IPS DF 19.7 (cell line): ENCODE measurements around the gene XAF1.
"Not testable (repeated sequence)": the region's sequence is repeated elsewhere in the genome, so short reads cannot be mapped to it uniquely, and the experiment has no call there.

Experiments
- DNase-seq: peaks from one replicate; pipeline ENCODE4 v3.0.0-alpha.2; 2013; ENCODE audit warnings: low read depth, low spot score

XAF1 gene, protein sequence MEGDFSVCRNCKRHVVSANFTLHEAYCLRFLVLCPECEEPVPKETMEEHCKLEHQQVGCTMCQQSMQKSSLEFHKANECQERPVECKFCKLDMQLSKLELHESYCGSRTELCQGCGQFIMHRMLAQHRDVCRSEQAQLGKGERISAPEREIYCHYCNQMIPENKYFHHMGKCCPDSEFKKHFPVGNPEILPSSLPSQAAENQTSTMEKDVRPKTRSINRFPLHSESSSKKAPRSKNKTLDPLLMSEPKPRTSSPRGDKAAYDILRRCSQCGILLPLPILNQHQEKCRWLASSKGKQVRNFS

DNA sequence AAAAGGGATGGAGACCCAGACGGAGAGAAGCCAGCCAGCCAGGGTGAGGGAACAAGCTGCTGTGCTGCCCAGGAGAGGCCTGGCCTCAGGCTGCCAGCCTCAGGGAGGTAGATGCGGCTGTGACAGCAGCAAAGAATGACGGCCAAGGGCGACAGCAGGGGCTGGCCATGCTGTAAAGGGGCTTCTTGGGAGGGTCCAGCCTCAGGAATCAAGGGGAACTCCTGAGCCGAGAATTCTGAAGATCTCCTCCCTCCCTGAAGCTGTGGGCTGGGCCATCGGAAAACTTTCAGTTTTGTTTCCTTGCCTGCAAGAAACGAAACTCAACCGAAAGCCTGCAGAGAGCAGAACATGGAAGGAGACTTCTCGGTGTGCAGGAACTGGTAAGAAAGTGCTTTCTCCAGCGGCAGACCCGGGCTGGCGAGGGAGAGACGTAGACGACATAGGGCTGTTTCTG lies at the start of gene XAF1:
Gene XAF1, plus strand, starts transcription at position 316 of the 454 bp plus-strand sequence. Its CDS starts 33 bp downstream, at position 349.
- no peak for DNase-seq

DNA sequence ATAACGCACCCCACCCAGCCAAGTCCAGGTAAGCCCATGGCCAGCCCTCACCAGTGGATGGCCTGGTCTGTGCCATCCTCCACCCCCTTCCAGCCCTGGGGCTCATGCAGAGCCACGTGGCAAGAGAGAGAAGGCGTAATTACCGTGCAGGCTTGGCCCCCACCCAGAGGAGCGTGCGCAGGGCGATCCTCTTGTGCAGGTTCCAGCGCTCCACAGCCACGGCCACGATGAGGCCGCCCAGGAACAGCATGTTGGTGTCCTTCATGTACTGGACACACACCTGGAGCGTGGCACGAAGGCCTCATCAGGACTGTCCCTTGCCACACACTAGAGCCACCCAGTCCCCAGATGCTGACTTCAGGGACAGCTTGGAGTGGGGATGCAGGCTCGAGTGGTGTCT lies 49.3 kb upstream of the XAF1 start:
- no peak for DNase-seq

DNA sequence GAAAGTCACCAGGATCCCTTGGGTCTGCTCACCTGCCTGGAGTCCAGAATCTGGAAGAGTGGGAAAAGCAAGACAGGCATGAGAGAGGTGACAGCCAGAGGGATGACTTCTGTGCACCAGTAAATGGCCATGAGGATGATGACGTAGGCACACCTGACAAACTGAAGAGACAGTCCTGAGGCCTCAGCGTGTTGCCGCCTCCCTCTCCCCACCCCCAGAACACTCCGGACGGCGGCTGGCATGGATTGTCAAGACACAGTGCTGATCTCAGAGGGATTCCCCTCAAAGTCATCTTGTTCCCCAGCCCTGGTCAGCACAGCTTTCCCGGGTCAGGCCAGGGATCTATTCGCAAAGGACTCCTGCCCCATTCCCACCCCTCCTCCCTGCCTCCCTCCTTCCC lies 48.9 kb upstream of the XAF1 start:
- no peak for DNase-seq

DNA sequence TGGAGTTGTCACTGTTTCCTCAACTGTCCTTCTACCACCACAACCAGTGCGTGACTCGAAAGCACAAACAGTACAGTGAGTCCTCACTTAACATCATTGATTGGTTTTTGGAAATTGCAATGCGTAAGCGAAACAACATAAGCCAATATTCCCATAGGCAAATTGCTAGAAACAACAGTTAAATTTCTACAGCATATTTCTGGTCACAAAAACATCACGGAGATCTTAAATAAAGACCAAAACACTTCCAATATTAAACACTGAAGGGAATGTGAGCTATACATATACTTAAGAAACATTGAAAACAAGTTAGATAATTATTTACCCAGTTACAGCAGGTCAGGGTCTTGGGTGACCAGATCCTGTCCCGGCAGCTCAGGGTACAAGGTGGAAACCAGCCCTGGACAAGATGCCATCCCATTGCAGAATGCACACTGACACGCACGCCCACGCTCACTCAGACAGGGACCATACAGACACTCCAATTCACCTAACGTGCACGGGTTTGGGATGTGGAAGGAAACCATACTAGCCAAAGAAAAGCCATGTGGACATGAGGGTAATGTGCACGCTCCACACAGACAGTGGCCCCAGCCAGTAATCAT lies 47.4 kb upstream of the XAF1 start:
- no peak for DNase-seq

DNA sequence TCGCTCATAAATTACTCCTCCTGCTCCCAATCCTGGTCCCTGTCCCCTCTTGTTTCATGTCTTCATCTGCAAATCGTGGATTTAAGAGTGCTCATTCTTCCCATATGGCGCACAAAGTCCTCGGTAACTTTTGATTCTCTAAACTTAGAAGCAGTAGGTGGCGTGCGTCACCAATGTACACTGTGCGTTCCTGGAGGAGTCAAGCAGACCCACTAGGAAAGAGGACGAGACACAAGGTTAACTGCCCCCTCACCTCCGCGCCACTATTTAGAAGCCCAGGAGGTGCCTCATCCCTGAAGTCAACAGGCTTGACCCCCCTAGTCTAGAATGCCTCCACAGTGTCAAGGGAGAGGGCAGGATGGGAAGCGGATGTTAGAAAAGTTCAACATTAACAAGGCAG lies 45.5 kb upstream of the XAF1 start:
- DNase-seq, result no peak

DNA sequence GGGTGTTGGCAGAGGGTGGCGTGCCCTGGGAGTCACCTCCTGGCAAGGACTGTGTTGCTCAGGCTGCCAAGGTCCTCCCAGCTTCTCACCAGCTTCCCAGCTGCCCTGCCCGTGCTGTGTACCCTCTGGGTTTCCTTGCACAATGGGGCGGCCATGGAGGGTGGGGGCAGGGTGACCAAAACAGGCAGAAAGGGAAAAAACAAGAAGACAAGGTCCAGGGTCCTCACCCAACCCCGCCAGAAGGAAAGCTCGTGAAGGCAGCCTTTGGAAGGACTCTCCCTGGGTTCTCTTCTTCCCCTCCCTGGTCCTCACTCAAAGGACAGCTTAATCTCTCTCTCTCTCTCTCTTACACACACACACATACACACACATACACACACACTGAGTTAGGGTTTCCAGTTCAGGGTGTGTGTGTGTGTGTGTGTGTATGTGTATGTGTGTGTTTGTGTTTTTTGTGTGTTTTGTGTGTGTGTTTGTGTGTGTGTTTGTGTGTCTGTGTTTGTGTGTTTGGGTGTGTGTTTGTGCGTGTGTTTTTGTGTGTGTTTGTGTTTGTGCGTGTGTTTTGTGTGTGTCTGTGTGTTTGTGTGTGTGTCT lies 44.7 kb upstream of the XAF1 start:
- no peak for DNase-seq

DNA sequence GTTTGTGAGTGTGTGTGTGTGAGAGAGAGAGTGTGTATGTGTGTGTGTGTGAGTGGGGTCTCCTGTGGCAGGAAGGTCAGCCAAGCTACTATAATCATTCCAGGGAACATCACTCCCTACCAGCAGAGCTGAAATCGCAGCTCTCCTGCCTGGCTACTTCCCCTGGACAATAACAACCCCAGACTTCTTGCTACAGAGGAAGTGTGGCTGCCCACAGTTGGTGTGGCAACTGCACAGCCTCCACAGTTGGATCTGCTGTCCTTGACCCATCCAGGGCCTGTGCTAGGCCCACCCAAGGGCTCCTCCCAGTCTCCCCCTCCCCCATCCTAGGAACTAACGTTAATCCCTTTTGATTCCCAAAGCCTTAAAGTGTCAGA lies 44.2 kb upstream of the XAF1 start:
- no peak for DNase-seq

DNA sequence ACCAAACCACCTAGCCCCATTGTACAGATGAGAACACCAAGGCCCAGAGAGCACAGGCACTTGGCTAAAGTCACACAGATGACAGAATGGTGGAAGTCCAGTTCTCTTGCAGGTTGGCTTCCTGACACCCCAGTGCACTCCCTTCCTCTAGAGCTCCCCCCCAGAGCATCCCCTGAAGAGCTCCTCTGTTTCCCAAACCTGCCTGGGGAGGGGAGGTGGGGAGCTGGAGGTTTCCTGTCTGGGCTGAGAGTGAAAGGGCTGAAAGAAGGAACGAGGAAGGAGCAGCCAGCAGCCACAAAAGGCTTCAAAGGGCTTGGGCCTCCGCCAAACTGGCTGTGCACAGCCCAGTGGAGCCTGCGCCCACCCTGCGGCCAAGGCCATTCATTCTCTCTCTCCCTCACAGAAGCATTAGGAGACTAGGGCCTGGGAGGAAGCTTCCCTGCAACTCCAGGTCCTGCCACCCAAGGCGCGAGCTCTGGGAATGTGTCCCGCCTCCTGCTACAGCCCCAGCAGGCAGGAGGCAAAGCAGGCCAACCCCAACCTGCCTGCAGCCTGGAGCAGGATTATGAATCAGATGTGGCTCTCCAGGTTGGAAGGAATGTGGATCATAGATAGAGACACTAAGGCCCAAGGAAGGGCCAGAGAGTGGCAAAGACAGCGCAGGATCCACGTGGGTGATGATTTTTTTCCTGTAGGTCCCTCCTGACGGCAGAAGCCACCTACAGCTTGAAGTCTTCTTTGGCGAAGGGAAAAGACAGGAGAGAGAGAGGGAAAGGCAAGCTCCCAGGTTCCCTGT lies 43.6 kb upstream of the XAF1 start:
- DNase-seq, result no peak

DNA sequence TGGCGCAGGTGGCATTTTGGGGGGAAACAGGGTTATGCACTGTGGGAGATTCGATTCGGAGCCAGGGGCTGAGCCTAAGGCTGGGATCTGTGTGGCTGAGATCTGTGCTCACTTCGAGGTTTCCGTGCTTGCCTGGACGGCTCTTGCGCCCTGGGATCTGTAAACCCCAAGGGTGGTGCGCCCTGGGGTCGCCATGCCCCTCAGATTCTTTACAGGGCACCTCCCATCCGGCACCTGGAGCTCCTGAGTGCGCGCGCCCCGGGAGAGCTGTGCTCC lies 43.1 kb upstream of the XAF1 start:
- DNase-seq, result no peak

DNA sequence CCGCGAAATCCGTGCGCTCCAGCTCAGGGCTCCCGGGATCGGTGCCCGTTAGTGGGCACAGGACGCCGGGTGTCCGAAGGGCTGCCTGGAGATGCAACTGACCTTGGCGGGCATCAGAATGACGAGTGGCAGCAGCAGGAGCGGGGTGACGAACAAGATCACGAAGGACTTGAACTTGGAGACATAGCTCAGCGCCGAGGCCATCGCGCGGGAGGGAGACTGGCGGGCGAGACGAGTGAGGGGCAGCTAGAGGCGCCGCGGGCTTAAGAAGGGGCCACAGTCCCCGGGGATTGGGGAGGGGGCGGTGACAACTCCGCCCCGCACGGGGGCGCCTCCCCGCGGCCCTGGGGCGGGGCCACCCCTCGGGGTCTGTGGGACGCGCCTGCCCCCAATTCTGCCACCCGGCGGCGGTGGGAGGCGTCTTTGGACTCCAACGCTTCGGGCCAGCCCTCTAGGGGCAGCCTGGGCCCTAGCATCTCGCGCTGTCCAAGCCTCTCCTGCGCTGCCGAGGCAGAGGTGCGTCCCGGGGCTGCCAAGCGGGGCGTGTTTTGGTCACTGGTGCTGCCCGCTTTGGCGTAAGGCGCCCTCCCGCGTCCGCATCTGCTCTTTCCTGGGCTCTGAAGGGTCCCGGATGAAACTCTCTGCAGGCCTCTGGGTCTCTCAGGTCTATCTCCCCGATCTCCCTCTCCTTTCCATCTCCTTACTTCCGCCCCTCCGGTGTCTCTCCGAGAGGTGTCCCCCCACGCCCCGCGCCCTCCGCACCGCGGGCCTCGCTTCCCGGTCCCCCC lies 42.5 kb upstream of the XAF1 start, which contains the start of gene SLC13A5:
Gene SLC13A5, minus strand, starts transcription at position 240 of the 788 bp plus-strand sequence. Its CDS starts 36 bp downstream, at position 204.
- peak; percentile 28 for DNase-seq

DNA sequence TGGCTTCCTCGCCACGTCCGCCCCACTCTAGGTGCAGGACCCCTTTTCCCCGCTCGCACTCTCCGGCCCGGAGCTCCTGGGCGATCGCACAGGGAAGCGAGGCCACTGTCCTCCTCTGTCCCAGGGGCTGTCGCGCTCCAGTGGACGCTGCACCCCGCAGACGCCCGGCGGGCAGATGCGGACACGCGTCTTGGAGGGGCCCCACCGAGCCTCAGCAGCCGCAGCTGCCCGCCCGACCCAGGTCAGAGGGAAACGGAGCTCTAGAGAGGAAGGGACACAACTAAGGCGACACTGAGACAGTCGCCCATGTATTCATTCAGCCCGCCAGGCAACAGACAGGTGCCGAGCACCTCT lies 42.0 kb upstream of the XAF1 start:
- no peak for DNase-seq

DNA sequence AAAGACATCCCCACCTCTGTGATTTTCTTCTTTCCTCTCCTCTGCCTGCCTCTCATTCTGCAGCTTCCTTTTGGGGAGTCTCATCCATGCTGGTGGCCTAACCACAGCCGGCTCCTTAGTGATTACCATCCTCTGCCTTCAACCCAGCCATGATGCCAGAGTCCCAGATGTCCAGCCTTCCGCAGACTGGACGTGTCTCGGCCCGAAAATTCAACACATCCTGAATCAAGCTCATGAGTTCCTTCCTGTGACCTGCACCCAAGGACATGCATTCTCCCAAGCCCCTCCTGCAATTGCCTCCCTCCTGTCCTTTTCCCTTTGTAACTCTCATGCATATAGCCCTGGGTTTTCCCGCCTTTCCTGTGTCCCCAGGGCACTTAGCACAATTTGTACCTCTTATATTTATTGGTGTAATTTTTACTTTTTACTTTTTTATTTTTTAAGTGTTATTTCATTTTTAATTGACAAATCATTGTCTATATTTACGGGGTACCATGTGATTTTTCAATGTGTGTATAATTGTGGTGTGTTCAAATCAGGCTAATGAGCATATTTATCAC lies 41.5 kb upstream of the XAF1 start:
- DNase-seq, result no peak

DNA sequence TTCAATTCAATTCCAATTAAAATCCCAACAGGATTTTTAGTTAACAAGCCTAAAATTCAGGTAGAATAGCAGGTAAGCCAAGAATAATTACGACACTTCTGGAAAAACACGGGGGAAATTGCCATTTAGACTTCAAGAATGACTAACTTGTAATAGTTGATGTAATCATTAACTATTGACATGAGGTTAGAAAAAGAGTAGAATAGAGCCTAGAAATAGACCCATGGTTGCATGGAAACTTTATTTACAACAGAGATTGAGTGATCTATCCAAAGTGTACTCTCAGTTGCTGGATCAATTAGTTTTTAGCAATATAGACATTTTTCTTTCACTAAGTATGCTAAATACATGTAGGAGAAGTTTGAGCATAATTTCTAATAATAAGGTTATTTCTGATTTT lies 39.1 kb upstream of the XAF1 start:
- DNase-seq, result no peak

DNA sequence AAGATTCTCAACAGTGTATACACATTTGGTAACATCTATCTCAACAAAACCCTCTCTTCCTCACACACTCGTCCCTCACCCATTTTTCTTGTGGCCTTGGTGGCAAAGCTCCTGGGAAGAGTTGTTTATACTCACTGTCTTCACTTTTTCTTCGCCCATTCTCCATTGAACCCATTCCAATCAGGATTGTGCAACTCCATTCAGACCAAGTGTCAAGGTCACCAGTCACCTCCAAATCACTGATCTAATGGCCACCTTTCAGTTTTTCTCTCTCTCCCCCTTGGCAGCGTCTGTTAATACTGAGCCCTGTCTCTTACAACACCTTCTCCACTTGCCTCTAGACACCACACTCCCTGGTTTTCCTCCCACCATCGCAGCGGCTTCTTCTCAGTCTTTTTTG lies 34.1 kb upstream of the XAF1 start:
- DNase-seq, result no peak

DNA sequence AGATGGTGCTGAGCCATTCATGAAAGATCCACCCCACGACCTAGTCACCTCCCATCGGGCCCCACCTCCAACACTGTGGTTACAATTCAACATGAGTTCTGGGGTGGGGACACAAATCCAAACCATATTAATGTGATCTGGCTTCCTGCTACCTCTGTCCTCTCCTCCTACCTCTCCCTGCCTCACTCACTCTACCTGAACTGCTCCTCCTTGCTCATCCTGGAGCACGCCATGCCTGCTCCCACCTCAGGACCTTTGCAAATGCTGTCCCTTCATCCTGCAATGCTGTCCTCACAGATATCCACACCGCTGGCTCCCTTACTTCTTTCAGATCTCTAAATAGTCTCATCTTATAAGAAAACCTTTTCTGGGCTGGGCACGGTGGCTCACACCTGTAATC lies 31.8 kb upstream of the XAF1 start:
- DNase-seq, result no peak

DNA sequence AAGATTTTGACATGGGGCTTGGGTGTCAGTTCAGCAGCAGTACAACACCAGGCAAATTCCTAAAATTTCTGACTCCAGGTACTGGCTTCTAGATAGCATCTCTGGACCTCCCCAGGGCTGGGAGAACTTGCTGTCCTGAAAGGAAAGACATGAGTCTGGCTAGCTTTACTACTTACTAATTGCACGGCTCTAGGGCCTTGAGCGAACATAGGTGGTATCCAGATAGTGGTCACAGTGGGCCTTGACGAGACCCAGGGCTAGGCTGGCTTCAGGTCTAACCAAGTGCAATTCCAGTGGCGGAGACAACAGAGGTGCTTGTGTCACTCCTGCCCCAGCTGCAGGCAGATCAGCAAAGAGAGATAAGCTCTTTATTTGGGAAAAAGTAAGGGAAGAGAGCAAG lies 26.3 kb upstream of the XAF1 start:
- DNase-seq, result no peak

DNA sequence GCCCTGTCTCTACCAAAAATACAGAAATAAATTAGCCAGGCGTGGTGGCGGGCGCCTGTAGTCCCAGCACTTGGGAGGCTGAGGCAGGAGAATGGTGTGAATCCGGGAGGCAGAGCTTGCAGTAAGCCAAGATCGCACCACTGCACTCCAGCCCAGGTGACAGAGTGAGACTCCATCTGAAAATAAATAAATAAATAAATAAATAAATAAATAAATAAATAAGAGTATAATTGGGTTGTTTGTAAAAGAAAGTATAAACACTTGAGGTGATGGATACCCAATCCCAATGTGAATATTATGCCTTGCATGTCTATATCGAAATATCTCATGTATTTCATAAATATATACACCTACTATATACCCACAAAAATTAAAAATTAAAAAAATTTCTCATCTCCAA lies 9.2 kb upstream of the XAF1 start:
- not testable (repeated sequence) for DNase-seq

DNA sequence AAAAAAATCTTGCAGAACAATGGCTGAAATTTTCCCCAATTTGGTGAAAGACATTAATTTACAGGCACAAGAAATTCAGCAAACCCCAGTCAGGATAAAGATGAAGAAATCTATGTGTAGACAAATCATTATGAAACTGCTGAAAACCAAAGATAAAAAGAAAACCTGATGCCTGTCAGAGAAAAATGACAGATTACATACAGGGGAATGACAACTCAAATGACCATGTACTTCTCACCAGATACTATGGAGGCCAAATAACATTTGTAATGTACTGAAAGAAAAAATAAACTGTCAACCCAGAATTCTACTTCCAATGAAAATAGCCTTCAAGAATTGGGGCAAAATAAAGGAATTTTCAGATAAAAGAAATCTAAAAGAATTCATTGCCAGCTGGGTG lies 7.2 kb upstream of the XAF1 start:
- no peak for DNase-seq

DNA sequence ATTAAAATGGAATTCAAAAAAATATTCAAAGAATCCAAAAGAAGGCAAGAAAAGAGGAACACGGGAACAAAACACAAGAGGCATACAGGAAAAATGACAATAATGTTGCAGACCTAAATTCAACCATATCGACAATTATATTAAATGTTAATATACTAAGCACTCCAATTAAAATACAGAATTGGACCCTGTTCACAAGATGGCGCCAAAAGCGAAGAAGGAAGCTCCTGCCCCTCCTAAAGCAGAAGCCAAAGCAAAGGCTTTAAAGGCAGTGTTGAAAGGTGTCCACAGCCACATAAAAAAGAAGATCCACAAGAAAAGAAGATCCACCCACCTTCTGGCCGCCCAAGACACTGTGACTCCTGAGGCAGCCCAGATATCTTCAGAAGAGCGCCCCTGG lies 6.3 kb upstream of the XAF1 start:
- no peak for DNase-seq

DNA sequence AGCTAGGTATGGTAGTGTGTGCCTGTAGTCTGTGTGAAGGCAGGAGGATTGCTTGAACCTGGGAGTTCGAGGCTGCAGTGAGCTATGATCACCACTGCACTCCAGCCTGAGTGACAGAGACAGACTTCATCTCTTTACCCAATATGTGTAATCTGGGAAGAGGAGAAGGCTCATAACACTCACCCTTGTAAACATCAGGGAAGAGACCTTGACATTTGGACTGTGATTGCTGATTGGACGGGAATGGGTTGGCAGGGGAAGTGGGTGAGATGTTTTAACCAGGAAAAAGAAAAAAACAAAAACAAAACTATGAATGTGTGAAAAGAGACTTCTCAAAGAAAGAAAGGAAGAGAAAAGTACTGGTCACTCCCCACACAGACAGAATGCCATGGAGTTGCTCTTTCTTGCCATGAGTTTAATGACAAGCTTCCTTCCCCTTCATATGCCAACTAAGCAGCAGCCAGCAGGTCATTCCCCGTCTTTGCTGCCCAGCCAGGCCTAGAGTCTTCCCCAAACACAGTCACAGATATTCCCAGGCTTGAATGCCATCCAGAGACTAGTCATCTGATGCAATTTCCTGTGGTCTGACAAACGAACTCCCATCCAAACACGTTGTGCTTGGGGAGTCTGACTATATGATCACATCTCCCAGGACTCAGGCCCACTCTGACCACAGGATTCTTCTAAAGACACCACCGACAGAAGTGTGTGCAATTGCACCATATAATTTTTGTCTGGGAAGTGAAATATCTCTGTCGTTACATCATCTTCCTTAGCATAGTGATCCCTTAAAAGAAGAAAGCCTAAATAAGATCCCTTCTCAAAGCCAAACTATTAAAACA lies 3.6 kb upstream of the XAF1 start:
- DNase-seq, result no peak

DNA sequence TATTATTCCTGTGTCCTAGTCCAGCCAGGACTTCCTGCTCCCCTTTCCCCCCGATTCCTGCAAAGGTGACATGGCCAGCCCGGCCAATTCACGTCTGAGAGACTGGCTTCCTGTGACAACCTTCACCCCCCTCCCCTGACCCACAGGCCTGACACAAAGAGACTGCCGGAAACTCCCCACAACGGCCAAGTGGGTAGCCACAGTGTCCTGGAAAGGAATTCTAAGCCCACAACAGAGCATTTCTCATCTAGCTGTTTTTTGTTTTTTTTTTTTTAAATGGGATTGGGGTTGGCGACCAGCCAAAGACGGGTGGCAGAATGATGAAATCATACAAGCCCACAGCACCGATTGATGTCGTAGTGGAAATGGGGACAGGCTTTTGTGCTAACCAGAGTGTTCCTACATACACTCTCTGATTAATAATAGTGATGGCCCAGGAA lies 2.8 kb upstream of the XAF1 start:
- no peak for DNase-seq
